ENCODE results near the gene ADARB2. TPM values are rescaled to one million over a fixed set of nuclear protein-coding genes. Genes with fewer than 3 reads are reported as not detected.

Gene ADARB2
- polyA plus RNA-seq, 3 donors = not detected

DNA sequence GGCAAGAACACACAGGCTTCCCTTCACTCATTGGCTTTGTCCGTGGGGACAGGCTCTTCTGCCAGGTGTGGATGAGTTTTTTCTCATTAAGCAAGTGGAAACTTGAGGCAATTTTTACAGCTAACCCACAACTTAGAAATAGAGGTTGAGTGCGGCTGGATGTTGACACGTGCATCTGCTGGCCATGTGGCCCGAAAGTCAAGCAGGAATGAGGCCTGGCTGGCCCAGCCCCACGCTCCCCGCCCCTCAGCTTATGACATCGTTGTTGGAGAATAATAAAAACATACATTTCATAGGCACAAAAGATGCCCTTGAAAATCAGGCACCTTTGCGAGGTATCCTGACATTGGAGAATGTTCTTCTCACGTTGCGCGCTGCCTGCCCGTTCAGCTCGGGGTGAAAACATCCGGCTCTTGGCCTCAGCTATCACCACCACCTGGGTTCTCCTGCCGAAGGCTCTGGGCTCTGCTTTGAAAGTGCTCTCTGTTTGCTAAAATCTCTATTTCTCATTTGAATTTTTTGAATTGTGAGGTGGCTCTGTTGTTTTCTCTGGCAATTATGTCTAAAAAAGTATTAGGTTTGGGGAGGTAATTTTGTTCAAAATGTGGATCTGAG is 370.4 kb downstream of the ADARB2 start:
- Mint-ChIP-seq H3K4me1 (no peaks in the 10 kb centered on the region), H3K4me3 (no peak overlapping the region), H3K27me3 (ENCODE audit: low read depth in 3 of 3) (peaks cover 3 to 37% (median 18%) of the 10 kb centered on the region in 3 donors), H3K36me3 (no peaks in the 10 kb centered on the region), H3K27ac (no peak overlapping the region), H3K9me3 (peaks cover 0 to 2% (median 2%) of the 10 kb centered on the region in 7 donors)
- H3K4me2 ChIP-seq (replicated peaks; ENCODE audit: extremely low read depth, low read length, poor library complexity, severe bottlenecking) = no peak overlapping the region
- H3K36me3 ChIP-seq (replicated peaks in 1 of 2; ENCODE audit: control insufficient read depth in 1 of 2, insufficient read depth in 2 of 2, low read length in 2 of 2) = no peaks in the 10 kb centered on the region
- intact Hi-C loops (cut with micrococcal nuclease) = no loop called here
- DNase-seq = no peak
- H4K20me1 ChIP-seq (ENCODE audit: insufficient read depth, low read length) = no peaks in the 10 kb centered on the region
- no peaks in the 10 kb centered on the region for H3K4me1 ChIP-seq (ENCODE audit: control insufficient read depth in 1 of 2, insufficient read depth in 2 of 2, low read length in 2 of 2)
- H3K4me3 ChIP-seq (replicated peaks in 1 of 3; ENCODE audit: low read depth in 2 of 3, low read length in 3 of 3) = no peak overlapping the region
- 99% methylated on average over 8 of the region's 15 CpGs for WGBS (ENCODE audit: insufficient coverage)
- H3K27me3 ChIP-seq (ENCODE audit: control insufficient read depth in 2 of 2, insufficient read depth in 2 of 2, low read length in 2 of 2) = peaks cover 0 to 14% of the 10 kb centered on the region in 2 donors
- H2AFZ ChIP-seq (ENCODE audit: insufficient read depth, low read depth, low read length, poor library complexity, severe bottlenecking) = no peak overlapping the region
- TF ChIP-seq, protein P1, sequence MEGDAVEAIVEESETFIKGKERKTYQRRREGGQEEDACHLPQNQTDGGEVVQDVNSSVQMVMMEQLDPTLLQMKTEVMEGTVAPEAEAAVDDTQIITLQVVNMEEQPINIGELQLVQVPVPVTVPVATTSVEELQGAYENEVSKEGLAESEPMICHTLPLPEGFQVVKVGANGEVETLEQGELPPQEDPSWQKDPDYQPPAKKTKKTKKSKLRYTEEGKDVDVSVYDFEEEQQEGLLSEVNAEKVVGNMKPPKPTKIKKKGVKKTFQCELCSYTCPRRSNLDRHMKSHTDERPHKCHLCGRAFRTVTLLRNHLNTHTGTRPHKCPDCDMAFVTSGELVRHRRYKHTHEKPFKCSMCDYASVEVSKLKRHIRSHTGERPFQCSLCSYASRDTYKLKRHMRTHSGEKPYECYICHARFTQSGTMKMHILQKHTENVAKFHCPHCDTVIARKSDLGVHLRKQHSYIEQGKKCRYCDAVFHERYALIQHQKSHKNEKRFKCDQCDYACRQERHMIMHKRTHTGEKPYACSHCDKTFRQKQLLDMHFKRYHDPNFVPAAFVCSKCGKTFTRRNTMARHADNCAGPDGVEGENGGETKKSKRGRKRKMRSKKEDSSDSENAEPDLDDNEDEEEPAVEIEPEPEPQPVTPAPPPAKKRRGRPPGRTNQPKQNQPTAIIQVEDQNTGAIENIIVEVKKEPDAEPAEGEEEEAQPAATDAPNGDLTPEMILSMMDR (IDR thresholded peaks at IDR 0.05) = no peak
- H3K27ac ChIP-seq (ENCODE audit: low read depth in 1 of 2, low read length in 2 of 2) = no peak overlapping the region
- no peaks in the 10 kb centered on the region for H3K9me3 ChIP-seq (replicated peaks in 1 of 2; ENCODE audit: control insufficient read depth in 1 of 2, insufficient read depth in 1 of 2, low read length in 2 of 2)
- H3K79me2 ChIP-seq (ENCODE audit: insufficient read depth, low read length) = no peaks in the 10 kb centered on the region
- H3K9ac ChIP-seq (ENCODE audit: insufficient read depth, low read length, poor library complexity, severe bottlenecking) = no peak overlapping the region

DNA sequence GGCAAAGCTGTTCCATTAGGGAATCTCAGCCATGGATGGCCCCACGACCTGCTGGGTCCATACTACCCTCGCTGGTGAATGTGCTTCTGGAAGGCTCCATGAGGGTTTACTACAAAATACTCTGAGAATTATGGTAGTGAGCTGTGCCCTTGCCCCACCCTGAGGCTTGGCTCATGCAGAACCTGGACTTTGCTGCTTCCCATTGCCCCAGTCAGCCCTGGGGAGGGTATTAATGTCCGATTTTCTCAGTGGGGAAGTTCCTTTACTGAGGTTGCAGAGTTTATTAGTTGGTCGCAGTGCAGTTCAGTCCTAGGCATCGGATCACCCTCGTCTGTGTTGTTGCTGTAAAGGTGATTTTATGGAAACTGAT is 371.0 kb downstream of the ADARB2 start:
- Histone ChIP-seq H3K4me3 (replicated peaks in 1 of 3; ENCODE audit: low read depth in 2 of 3, low read length in 3 of 3) (no peak overlapping the region), H3K9ac (ENCODE audit: insufficient read depth, low read length, poor library complexity, severe bottlenecking) (no peak overlapping the region), H2AFZ (ENCODE audit: insufficient read depth, low read depth, low read length, poor library complexity, severe bottlenecking) (no peak overlapping the region), H3K4me1 (ENCODE audit: control insufficient read depth in 1 of 2, insufficient read depth in 2 of 2, low read length in 2 of 2) (no peaks in the 10 kb centered on the region), H3K79me2 (ENCODE audit: insufficient read depth, low read length) (no peaks in the 10 kb centered on the region), H3K27me3 (ENCODE audit: control insufficient read depth in 2 of 2, insufficient read depth in 2 of 2, low read length in 2 of 2) (peaks cover 0 to 17% of the 10 kb centered on the region in 2 donors), H3K9me3 (replicated peaks in 1 of 2; ENCODE audit: control insufficient read depth in 1 of 2, insufficient read depth in 1 of 2, low read length in 2 of 2) (no peaks in the 10 kb centered on the region), H3K4me2 (replicated peaks; ENCODE audit: extremely low read depth, low read length, poor library complexity, severe bottlenecking) (no peak overlapping the region), H3K27ac (ENCODE audit: low read depth in 1 of 2, low read length in 2 of 2) (no peak overlapping the region), H3K36me3 (replicated peaks in 1 of 2; ENCODE audit: control insufficient read depth in 1 of 2, insufficient read depth in 2 of 2, low read length in 2 of 2) (no peaks in the 10 kb centered on the region), H4K20me1 (ENCODE audit: insufficient read depth, low read length) (no peaks in the 10 kb centered on the region)
- intact Hi-C loops (cut with micrococcal nuclease) = no loop called here
- no peak overlapping the region for H3K4me3 Mint-ChIP-seq
- TF ChIP-seq, protein P1 (IDR thresholded peaks at IDR 0.05) = no peak
- 83% methylated on average over 2 of the region's 6 CpGs for WGBS (ENCODE audit: insufficient coverage)
- H3K36me3 Mint-ChIP-seq = no peaks in the 10 kb centered on the region
- no peak for DNase-seq
- no peak overlapping the region for H3K27ac Mint-ChIP-seq
- peaks cover 0 to 2% (median 2%) of the 10 kb centered on the region in 7 donors for H3K9me3 Mint-ChIP-seq
- no peaks in the 10 kb centered on the region for H3K4me1 Mint-ChIP-seq
- H3K27me3 Mint-ChIP-seq (ENCODE audit: low read depth in 3 of 3) = peaks cover 4 to 41% (median 20%) of the 10 kb centered on the region in 3 donors
